ENCODE results near the gene SUCLG2. TPM values are rescaled to one million over a fixed set of nuclear protein-coding genes. Genes with fewer than 3 reads are reported as not detected.

SUCLG2 gene
- total RNA-seq, 1 experiment from 2014 or later, result 33.8 TPM

- DNase-seq (ENCODE audit: low spot score), result no peak
These were observed 5.7 kb downstream of the SUCLG2 start for GRCh38 chr3:67648701-67649100.

- no peak for DNase-seq (ENCODE audit: low spot score)
These were observed 6.2 kb downstream of the SUCLG2 start for GRCh38 chr3:67648229-67648628.

- DNase-seq (ENCODE audit: low spot score), result peak; percentile 89
These were observed 7.0 kb downstream of the SUCLG2 start for GRCh38 chr3:67647390-67647878.

- DNase-seq (ENCODE audit: low spot score), result peak; percentile 71
These were observed 7.7 kb downstream of the SUCLG2 start for GRCh38 chr3:67646586-67647234.

- no peak for DNase-seq (ENCODE audit: low spot score)
These were observed 9.6 kb downstream of the SUCLG2 start for GRCh38 chr3:67644827-67645226.

GRCh38 chr3:67642734-67643133 is 11.7 kb downstream of the SUCLG2 start:
- no peak for DNase-seq (ENCODE audit: low spot score)

- no peak for DNase-seq (ENCODE audit: low spot score)
These were observed 12.2 kb downstream of the SUCLG2 start for GRCh38 chr3:67642190-67642589.

GRCh38 chr3:67641451-67641850 is 13.0 kb downstream of the SUCLG2 start:
- no peak for DNase-seq (ENCODE audit: low spot score)

- DNase-seq (ENCODE audit: low spot score), result no peak
These were observed 14.3 kb downstream of the SUCLG2 start for GRCh38 chr3:67640023-67640660.

- no peak for DNase-seq (ENCODE audit: low spot score)
These were observed 17.0 kb downstream of the SUCLG2 start for GRCh38 chr3:67637255-67637900.

GRCh38 chr3:67635806-67636205 is 18.6 kb downstream of the SUCLG2 start:
- DNase-seq (ENCODE audit: low spot score), result no peak

GRCh38 chr3:67635257-67635656 is 19.2 kb downstream of the SUCLG2 start:
- DNase-seq (ENCODE audit: low spot score), result no peak

GRCh38 chr3:67630666-67631362 is 23.6 kb downstream of the SUCLG2 start:
- DNase-seq (ENCODE audit: low spot score), result no peak

GRCh38 chr3:67624687-67625086 is 29.7 kb downstream of the SUCLG2 start:
- no peak for DNase-seq (ENCODE audit: low spot score)

GRCh38 chr3:67624078-67624477 is 30.3 kb downstream of the SUCLG2 start:
- no peak for DNase-seq (ENCODE audit: low spot score)

- DNase-seq (ENCODE audit: low spot score), result no peak
These were observed 31.8 kb downstream of the SUCLG2 start for GRCh38 chr3:67622652-67623051.

- DNase-seq (ENCODE audit: low spot score), result no peak
These were observed 33.5 kb downstream of the SUCLG2 start for GRCh38 chr3:67620869-67621268.

GRCh38 chr3:67619991-67620390 is 34.4 kb downstream of the SUCLG2 start:
- DNase-seq (ENCODE audit: low spot score), result peak; percentile 10

- no peak for DNase-seq (ENCODE audit: low spot score)
These were observed 36.9 kb downstream of the SUCLG2 start for GRCh38 chr3:67617518-67617917.

GRCh38 chr3:67616046-67616445 is 38.4 kb downstream of the SUCLG2 start:
- DNase-seq (ENCODE audit: low spot score), result no peak

- DNase-seq (ENCODE audit: low spot score), result no peak
These were observed 40.2 kb downstream of the SUCLG2 start for GRCh38 chr3:67614195-67614594.

- no peak for DNase-seq (ENCODE audit: low spot score)
These were observed 44.0 kb downstream of the SUCLG2 start for GRCh38 chr3:67610458-67610857.

Measured in H4 (cell line).